ENCODE data around the gene REXO1.
"Not testable (repeated sequence)": the region's sequence is repeated elsewhere in the genome, so short reads cannot be mapped to it uniquely, and the experiment has no call there.

Gene REXO1

DNA sequence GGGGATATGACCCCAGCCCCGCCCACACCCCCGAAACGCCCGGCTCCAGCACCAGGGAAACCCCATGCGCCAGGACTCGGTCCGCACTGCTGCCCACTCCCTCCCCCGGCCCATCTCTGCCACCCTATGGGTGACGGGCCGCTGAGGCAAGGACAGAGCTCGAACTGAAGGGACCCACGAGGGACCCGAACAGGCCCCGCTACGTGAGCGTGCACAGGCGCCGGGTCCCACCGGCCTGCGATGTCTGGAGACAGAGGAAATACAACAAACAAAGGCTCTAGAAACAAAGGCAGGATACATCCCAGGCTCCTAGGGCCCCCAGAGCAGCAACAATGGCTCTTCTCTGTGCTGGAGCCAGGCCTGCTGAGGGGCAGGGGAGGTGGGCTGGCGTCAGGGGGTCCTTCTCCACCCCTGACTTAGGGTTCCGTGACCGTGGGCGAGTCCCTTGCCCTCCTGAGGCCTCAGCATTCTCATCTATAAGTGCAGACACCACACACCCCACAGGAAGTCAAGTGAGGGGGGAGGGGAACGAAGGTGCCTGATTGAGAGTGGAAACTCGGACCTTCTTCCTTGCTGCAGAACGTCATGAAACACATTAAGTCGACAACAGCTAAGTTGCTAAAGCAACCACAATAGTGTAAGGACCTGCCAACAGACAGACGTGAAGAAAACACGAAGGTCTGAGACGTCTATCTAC lies 34.0 kb upstream of the REXO1 start:
- H3K9me3 ChIP-seq (ENCODE audit: control insufficient read depth, insufficient read depth, low read length) = no peaks in the 10 kb centered on the region
- H3K36me3 ChIP-seq (ENCODE audit: insufficient read depth, low read length) = no peaks in the 10 kb centered on the region
- peaks cover 17% of the 10 kb centered on the region for H3K4me1 ChIP-seq (ENCODE audit: insufficient read depth, low read length)
- H3K9ac ChIP-seq (ENCODE audit: low read depth, low read length) = no peak overlapping the region

DNA sequence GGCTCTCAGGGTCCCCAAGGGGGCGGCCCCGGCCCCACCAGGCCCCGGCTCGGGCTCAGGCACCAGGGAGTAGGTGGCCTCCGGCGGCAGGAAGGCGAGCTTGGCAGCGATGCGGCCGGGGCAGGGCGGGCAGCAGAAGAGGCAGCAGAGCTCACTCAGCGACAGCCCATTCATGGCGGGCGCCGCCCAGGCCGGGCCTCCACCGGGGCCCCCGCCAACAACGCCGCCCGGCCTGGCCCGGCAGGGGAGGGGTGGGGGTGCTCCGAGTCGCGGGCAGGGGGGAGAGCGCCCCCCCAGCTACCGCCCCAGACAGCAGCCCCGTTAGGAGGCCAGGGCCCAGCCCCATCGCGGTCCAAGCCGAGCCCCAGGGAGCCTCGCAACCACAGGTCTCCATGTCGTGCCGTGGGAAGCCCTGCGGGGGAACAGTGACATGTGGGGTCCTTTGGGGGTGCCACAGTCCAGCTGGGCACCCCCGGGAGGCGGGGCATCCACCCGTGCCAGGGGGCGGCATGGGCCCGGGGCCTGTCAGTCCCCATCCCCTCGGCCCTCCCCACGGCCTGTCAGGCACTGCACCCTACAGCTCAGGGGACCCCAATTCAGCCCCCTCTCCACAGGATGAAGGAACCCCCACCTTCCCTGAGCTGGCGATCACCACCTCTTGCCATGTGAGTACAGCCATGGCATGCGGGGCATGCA lies 33.3 kb upstream of the REXO1 start:
- peaks cover 14% of the 10 kb centered on the region for H3K4me1 ChIP-seq (ENCODE audit: insufficient read depth, low read length)
- not testable (repeated sequence) for H3K9me3 ChIP-seq (ENCODE audit: control insufficient read depth, insufficient read depth, low read length); H3K36me3 ChIP-seq (ENCODE audit: insufficient read depth, low read length); H3K9ac ChIP-seq (ENCODE audit: low read depth, low read length)

DNA sequence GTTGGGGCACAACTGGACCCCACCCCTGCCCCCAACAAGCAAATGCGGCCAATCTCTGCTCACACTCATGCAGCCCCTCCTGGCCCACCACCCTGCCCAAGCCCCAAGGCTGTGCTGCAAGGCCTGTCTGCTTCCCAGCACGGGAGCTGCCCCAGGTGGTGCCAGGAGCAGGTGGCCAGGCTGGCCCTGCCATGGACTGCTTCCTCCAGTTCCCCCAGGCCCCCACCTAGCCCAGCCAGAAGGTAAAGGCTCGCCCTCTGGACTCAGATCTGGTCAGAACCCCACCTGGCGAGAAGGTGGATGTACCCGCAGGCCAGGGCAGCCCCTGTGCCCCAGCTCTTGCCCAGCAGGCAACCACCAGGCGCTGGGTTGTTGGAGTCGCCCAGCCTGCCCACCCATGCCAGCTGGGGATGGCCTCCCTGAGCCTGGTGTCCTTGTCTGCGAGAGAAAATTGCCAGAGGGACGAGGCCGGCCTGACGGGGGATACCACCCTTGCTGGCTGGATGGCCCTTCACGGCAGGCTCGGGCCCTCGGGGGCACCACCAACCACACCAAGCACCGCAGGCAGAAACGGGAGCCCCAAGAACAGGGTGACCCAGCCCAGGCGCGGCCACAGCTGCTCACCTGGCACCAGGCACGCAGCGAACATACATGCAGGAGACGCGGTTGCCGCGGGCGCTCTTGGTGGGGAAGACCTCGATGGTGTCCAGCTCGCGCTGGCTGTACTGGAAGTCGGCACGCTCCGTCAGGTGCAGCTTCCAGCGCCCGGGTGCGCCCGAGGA lies 32.5 kb upstream of the REXO1 start:
- no peak overlapping the region for H3K9ac ChIP-seq (ENCODE audit: low read depth, low read length)
- peaks cover 14% of the 10 kb centered on the region for H3K4me1 ChIP-seq (ENCODE audit: insufficient read depth, low read length)
- no peaks in the 10 kb centered on the region for H3K9me3 ChIP-seq (ENCODE audit: control insufficient read depth, insufficient read depth, low read length)
- no peaks in the 10 kb centered on the region for H3K36me3 ChIP-seq (ENCODE audit: insufficient read depth, low read length)

DNA sequence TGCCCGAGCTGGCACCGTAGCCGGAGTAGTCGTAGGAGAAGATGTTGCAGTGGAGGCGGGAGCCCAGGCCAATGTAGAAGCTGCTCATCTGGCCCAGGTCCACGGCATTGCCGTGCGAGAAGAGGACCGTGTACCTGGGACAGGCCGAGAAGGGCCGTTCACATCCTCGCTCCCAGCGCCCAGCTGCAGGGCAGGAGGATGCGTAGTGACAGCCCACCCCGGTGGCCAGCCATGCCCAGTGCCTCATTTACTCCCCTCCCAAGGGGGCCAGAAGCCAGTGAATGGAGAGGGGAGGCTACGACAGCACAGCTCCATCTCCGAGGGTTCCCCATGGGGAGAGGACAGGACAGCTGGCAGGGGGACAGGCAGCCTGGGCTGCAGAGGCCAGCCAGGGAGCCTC lies 31.7 kb upstream of the REXO1 start:
- H3K9me3 ChIP-seq (ENCODE audit: control insufficient read depth, insufficient read depth, low read length); H3K36me3 ChIP-seq (ENCODE audit: insufficient read depth, low read length); H3K9ac ChIP-seq (ENCODE audit: low read depth, low read length): not testable (repeated sequence)
- H3K4me1 ChIP-seq (ENCODE audit: insufficient read depth, low read length) = peaks cover 14% of the 10 kb centered on the region

DNA sequence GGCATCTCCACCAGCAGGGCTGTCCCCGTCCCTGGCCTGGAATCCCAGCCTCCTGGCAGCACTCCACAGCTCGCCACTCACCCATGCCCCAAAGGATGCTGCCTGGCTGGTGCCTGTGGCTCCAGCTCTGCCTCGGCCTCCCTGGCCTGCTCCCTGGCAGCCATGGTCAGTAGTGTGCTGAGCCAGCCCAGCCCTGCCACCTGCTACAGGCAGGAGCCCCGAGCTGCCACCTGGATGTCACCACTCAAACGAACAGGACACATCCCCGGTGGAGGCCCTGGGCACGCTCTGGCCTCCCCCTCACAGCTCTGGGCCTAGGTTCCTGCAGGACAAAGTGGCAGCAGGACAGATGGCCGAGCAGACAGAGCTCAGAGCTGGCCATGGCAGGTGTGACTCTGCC lies 30.3 kb upstream of the REXO1 start:
- not testable (repeated sequence) for H3K4me1 ChIP-seq (ENCODE audit: insufficient read depth, low read length); H3K9ac ChIP-seq (ENCODE audit: low read depth, low read length); H3K9me3 ChIP-seq (ENCODE audit: control insufficient read depth, insufficient read depth, low read length); H3K36me3 ChIP-seq (ENCODE audit: insufficient read depth, low read length)

DNA sequence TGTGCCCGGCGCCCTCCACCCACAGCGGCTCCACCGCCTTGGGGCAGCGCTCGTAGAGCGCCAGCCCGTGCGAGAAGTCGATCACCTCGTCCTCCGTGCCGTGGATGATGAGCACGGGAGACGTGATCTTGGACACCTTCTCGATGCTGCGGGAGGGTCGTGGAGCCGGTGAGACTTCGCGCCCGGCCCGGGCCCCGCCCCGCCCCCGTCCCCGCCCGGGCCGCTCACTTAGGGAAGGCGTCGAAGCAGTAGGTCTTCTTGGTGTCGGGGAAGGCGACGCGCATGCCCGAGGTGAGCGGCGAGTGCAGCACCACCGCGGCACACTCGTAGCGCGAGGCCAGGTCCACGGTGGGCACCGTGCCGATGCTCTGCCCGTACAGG lies 29.0 kb upstream of the REXO1 start:
- H3K9me3 ChIP-seq (ENCODE audit: control insufficient read depth, insufficient read depth, low read length); H3K9ac ChIP-seq (ENCODE audit: low read depth, low read length); H3K4me1 ChIP-seq (ENCODE audit: insufficient read depth, low read length); H3K36me3 ChIP-seq (ENCODE audit: insufficient read depth, low read length): not testable (repeated sequence)

DNA sequence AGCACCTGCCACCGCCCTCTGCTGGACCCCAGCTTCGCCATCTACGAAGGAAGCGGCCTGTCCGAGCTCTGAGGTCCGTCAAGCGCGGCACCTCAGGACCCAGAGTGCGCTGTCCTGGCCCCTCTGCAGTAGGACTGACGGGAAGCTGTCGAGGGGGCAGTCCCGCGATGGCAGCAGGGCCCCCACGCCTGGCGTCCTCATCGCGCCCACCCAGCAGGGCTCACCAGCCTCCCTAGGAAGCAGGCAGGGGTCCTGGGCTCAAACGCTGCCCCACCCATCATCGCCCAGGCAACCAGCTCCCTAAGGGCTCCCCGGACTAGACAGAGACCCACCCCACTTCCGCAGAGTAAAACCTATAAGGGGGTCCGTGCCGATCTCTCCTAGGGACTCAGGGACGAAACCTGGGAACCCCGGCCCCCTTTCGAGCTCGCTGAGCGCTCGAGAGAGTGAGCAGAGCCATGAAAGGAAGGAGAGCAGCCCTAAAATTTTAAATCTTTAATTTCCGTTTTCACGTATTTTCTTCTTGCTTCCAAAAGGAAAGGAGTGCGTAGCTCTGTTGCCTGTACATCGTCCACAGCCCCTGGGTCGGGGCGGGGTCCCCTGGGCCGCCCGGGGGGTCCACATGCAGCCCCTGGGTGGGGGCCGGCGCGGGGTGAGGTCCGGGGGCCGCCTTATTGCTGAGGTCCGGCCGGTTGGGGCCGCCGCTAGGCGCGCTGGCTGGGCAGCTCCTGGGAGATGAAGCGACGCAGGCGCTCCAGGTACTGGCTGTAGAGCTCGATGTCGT lies 28.4 kb upstream of the REXO1 start:
- H3K9me3 ChIP-seq (ENCODE audit: control insufficient read depth, insufficient read depth, low read length); H3K36me3 ChIP-seq (ENCODE audit: insufficient read depth, low read length); H3K4me1 ChIP-seq (ENCODE audit: insufficient read depth, low read length): not testable (repeated sequence)
- H3K9ac ChIP-seq (ENCODE audit: low read depth, low read length) = peak overlapping the region; percentile 98

DNA sequence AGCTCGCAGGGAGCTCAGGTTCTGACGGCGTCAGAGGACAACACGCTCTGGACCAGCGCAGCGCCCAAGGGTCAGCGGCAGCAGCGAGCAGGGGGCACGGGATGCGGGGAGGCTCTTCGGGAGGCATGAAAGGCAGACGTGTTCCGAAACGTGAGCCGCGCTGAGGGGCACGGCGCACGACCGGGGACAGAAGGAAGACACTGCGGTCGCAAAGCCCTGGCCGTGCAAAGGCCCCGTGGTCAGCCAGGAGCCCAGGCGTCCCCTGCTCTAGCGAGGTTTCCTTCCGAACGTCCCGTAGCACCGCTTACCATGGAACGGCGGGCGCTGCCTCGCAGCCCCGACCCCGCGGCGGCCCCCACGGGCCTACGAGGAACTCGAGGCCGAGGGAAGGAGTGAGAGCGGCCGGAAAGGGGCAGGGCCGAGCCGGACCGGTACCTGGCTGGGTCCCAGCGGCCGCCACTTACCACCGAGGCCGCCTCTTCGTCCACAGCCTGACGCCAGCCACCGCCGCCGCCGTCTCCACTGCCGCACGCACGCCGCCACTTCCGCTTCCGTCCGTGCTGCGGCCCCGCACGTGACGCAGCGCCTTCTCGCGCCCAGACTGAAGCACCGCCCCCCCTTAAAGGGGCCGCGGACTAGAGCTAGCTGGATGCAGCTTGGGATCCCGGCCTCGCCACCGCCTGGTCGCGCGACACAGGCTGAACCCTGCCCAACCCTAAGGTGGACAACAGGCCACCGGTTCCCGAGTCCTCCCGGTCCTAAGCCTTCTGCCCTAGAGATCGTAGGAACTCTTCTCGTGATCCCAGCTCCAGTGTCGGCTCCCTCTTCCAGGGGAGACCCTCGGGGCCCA lies 27.6 kb upstream of the REXO1 start:
- Histone ChIP-seq H3K36me3 (ENCODE audit: insufficient read depth, low read length) (no peaks in the 10 kb centered on the region), H3K9ac (ENCODE audit: low read depth, low read length) (peak overlapping the region; percentile 98), H3K9me3 (ENCODE audit: control insufficient read depth, insufficient read depth, low read length) (no peaks in the 10 kb centered on the region), H3K4me1 (ENCODE audit: insufficient read depth, low read length) (no peaks in the 10 kb centered on the region; the same call in 1 of the 2 replicates)

DNA sequence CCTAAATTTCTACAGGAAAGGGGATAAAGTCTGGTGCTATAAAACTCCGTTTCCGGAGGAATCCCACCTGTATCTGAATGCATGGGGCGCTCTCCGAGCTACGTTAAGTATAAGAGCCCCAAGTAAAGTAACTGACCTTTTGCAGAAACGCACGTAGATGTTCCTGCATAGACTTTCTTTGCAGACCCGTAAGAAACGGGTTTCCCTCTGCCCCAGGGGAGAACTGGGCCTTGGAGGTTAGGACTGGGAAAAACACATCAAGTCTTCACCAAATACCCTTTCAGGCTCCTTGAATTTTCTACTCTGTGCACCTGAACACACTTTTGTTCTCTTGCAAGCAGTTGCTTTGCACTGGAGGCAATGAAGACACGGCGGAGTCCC lies 27.0 kb upstream of the REXO1 start:
- not testable (repeated sequence) for H3K36me3 ChIP-seq (ENCODE audit: insufficient read depth, low read length); H3K9me3 ChIP-seq (ENCODE audit: control insufficient read depth, insufficient read depth, low read length); H3K4me1 ChIP-seq (ENCODE audit: insufficient read depth, low read length)
- peak overlapping the region; percentile 98 for H3K9ac ChIP-seq (ENCODE audit: low read depth, low read length)

DNA sequence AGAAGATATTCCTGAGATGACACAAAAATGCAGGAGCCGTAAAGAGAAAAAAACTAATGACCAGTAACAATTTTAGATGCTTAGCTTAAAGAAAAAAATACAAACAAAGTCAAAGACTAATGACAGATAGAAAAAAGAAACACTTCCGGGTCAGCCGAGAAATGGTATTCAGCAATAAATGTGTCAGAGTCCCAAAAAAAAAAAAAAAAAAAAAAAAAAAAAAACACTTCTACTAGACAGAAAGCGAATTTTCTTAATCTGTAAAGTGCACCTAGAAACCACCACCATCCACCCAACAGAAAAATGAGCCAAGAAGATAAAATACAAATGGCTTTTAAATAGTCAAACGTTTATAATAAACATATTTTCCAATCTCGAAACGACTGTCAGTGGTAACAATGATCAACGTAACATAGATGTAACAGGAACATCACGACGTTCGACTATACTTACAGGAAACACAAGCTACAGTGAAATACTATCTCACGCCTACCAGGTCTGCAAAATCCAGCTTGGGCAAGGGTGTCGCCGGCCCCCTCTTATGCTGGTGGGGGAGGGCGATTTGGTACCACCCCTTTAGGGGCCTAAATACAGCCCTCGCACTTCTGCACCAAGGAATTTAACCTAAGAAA lies 26.4 kb upstream of the REXO1 start:
- no peaks in the 10 kb centered on the region for H3K9me3 ChIP-seq (ENCODE audit: control insufficient read depth, insufficient read depth, low read length)
- H3K9ac ChIP-seq (ENCODE audit: low read depth, low read length) = peak overlapping the region; percentile 98
- H3K36me3 ChIP-seq (ENCODE audit: insufficient read depth, low read length) = no peaks in the 10 kb centered on the region
- H3K4me1 ChIP-seq (ENCODE audit: insufficient read depth, low read length) = no peaks in the 10 kb centered on the region; the same call in 1 of the 2 replicates

DNA sequence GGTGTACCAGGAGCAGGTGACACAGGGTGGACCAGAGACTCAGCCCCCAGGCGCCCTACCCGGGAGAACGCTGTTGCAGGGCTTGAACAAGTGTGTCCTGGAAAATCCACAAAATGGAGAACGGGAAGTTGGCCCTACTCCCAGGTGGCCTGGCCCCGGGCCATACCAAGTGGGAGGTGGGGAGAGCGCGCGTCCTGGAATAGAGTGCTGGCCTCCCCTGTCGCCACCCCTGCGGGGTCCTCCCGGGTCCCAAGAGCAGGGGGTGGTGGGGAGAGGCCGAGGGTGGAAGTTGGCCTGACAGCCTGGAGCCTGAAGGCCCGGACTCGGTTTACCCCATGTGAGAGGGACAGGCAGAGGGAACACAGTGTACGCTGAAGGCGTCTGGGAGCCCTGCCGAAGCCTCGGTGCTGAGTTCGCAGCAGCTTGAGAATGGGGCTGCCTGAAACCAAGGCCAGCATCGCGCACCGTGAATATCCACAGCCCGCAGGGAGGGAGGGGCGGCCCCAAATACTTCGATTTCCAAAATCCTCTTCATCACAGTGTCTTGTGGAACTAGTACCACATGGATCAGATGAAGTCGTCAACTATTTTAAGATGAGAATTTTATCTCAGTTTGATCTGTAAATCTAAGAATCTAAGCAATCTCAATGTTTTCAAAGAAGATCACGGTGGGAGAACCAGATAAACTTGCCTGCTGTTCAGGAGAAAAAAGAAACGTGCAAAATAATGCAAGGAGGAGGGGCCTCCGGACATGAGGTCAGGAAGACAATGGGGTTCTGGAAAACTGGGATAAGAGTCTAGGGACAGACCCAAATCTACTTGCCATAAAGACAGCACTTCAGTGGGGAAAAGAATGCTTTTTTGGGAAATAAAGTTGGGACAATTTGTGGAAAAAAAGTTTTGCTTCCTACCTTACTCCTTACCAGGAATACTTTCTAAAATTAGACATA lies 25.5 kb upstream of the REXO1 start:
- Histone ChIP-seq H3K9ac (ENCODE audit: low read depth, low read length) (no peak overlapping the region), H3K9me3 (ENCODE audit: control insufficient read depth, insufficient read depth, low read length) (no peaks in the 10 kb centered on the region), H3K4me1 (ENCODE audit: insufficient read depth, low read length) (no peaks in the 10 kb centered on the region; the same call in 1 of the 2 replicates), H3K36me3 (ENCODE audit: insufficient read depth, low read length) (no peaks in the 10 kb centered on the region)

DNA sequence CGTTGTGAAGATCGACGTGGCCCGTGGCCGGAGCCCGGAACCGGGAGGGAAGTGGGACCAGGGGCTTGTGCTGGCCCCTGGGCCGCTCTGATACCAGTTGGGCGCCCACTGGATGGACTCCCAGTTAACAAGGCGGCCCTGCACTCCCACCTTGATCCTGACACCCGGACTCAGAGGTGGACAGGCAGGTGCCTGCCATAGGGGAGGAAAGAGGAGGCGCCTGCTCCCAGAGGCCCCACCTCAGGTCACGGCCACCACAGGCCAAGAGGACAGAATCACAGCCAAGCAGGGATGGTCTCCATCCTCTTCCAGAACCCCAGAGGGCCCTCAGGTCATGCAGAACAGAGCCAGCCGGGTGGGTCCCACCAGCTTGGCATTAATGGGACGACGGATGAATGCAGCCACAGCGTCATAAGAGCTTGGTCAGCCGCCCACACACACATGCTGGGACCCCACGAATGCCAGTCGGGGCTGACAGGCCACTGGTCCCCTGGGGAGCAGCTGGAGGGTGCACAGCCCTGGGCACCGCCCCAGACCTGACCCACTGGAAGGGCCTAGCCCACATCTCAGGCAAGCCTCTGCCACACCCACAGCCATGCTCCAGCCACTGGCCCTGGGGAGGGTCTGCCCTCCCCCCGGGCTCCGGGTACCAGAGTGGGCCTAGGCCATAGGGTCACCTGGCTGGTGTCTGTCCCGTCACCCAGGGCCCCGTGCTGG lies 24.7 kb upstream of the REXO1 start:
- no peaks in the 10 kb centered on the region for H3K9me3 ChIP-seq (ENCODE audit: control insufficient read depth, insufficient read depth, low read length)
- no peaks in the 10 kb centered on the region; the same call in 1 of the 2 replicates for H3K4me1 ChIP-seq (ENCODE audit: insufficient read depth, low read length)
- no peak overlapping the region for H3K9ac ChIP-seq (ENCODE audit: low read depth, low read length)
- no peaks in the 10 kb centered on the region for H3K36me3 ChIP-seq (ENCODE audit: insufficient read depth, low read length)

All from ES-I3 (cell line).